ENCODE measurements around the gene S100A2. TPM values are rescaled to one million over a fixed set of nuclear protein-coding genes. Genes with fewer than 3 reads are reported as not detected.
A peak's percentile ranks its signal among the peaks of the same experiment; 100 is the strongest.
"Not testable (repeated sequence)": the region's sequence is repeated elsewhere in the genome, so short reads cannot be mapped to it uniquely, and the experiment has no call there.

S100A2 gene
- total RNA-seq, 1 donor from 2014 or later, result 15.4 TPM

DNA sequence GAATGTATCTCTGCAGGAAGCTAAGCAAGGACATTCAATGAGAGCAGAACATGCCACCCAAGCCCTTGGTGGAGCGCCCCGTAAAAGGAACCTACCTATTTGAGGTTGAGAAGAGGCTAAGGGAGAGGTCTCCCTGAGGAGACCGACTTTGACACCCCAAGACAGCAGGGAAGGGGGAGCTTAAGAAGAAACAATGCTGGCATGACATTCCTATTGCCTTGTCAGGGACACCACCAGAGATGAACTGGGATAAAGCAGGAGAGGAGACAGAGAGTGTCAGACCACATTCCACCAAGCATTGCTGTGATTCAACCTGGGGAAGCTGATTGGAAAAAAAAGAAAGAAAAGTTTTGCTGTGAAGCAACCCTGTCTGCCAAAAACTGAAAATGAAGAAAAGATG lies 13.3 kb upstream of the S100A2 start:
- no peaks in the 10 kb centered on the region for H3K27me3 Mint-ChIP-seq (ENCODE audit: low read depth)
- TF ChIP-seq, protein P1, sequence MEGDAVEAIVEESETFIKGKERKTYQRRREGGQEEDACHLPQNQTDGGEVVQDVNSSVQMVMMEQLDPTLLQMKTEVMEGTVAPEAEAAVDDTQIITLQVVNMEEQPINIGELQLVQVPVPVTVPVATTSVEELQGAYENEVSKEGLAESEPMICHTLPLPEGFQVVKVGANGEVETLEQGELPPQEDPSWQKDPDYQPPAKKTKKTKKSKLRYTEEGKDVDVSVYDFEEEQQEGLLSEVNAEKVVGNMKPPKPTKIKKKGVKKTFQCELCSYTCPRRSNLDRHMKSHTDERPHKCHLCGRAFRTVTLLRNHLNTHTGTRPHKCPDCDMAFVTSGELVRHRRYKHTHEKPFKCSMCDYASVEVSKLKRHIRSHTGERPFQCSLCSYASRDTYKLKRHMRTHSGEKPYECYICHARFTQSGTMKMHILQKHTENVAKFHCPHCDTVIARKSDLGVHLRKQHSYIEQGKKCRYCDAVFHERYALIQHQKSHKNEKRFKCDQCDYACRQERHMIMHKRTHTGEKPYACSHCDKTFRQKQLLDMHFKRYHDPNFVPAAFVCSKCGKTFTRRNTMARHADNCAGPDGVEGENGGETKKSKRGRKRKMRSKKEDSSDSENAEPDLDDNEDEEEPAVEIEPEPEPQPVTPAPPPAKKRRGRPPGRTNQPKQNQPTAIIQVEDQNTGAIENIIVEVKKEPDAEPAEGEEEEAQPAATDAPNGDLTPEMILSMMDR (IDR thresholded peaks at IDR 0.05), result no peak
- no peaks in the 10 kb centered on the region for H3K36me3 Mint-ChIP-seq (ENCODE audit: low read depth)
- no peak overlapping the region for H3K27ac Mint-ChIP-seq (ENCODE audit: unreplicated experiment)
- DNase-seq (ENCODE audit: low spot score), result no peak
- no peak overlapping the region for H3K4me3 Mint-ChIP-seq (ENCODE audit: unreplicated experiment)
- no peaks in the 10 kb centered on the region for H3K9me3 Mint-ChIP-seq (ENCODE audit: low read depth)
- peaks cover 14% of the 10 kb centered on the region for H3K4me1 Mint-ChIP-seq (ENCODE audit: low read depth)

DNA sequence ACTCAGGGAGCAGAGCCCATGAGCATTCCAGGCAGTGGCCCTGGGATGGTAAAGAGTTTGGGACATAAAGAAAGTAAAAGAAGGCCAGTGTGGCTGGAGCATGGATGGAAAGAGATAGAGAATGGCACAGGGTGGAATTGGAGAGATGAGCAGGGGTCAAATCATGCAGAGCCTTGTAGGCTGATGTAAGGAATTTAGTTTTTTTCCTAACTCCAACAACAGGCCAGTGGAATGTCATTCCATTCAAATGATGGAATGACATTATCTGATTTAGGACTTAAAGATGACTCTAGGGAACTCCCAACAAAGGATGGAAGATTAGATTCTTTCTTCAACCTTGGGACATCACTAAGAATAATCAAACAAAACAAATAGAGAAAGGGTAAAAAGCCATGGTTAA lies 12.8 kb upstream of the S100A2 start:
- DNase-seq (ENCODE audit: low spot score), result no peak
- H3K27ac Mint-ChIP-seq (ENCODE audit: unreplicated experiment), result no peak overlapping the region

DNA sequence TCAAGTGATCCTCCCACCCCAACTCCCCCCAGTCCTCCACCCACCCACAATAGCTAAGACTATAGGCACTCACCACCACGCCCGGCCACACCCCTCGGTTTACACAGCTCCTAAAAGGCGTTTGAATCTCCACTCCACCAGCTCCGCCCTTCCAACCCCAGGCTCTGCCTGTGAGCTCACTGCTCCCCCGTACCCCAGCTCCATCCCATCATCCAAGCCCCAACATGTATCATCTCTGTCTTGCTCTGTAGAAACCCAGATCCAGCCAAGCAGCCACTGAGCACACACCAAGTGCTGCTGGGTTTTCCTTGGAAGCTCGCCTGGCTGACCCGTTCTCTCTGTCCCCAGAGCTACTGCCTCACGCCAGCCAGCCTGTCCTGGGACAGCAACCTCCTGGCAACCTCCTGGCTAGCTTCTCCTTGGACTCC lies 12.0 kb upstream of the S100A2 start:
- DNase-seq (ENCODE audit: low spot score), result no peak
- no peaks in the 10 kb centered on the region for H3K9me3 Mint-ChIP-seq (ENCODE audit: low read depth)
- H3K27ac Mint-ChIP-seq (ENCODE audit: unreplicated experiment), result peak overlapping the region; percentile 13
- TF ChIP-seq, protein P1 (IDR thresholded peaks at IDR 0.05), result no peak
- H3K36me3 Mint-ChIP-seq (ENCODE audit: low read depth), result no peaks in the 10 kb centered on the region
- H3K4me1 Mint-ChIP-seq (ENCODE audit: low read depth), result peaks cover 22% of the 10 kb centered on the region
- no peaks in the 10 kb centered on the region for H3K27me3 Mint-ChIP-seq (ENCODE audit: low read depth)
- no peak overlapping the region for H3K4me3 Mint-ChIP-seq (ENCODE audit: unreplicated experiment)

More for the DNA sequence above, 12.8 kb upstream of the S100A2 start:
- Mint-ChIP-seq H3K36me3 (ENCODE audit: low read depth) (no peaks in the 10 kb centered on the region), H3K4me3 (ENCODE audit: unreplicated experiment) (no peak overlapping the region), H3K27me3 (ENCODE audit: low read depth) (no peaks in the 10 kb centered on the region), H3K4me1 (ENCODE audit: low read depth) (peaks cover 14% of the 10 kb centered on the region), H3K9me3 (ENCODE audit: low read depth) (no peaks in the 10 kb centered on the region)
- TF ChIP-seq, protein P1 (IDR thresholded peaks at IDR 0.05), result no peak

GRCh38 chr1:153577138-153577537 lies 11.5 kb upstream of the S100A2 start:
- TF ChIP-seq, protein P1 (IDR thresholded peaks at IDR 0.05), result no peak
- H3K9me3 Mint-ChIP-seq (ENCODE audit: low read depth), result no peaks in the 10 kb centered on the region
- H3K4me3 Mint-ChIP-seq (ENCODE audit: unreplicated experiment), result no peak overlapping the region
- H3K27ac Mint-ChIP-seq (ENCODE audit: unreplicated experiment), result no peak overlapping the region
- peaks cover 25% of the 10 kb centered on the region for H3K4me1 Mint-ChIP-seq (ENCODE audit: low read depth)
- DNase-seq (ENCODE audit: low spot score), result no peak
- H3K36me3 Mint-ChIP-seq (ENCODE audit: low read depth), result no peaks in the 10 kb centered on the region
- H3K27me3 Mint-ChIP-seq (ENCODE audit: low read depth), result no peaks in the 10 kb centered on the region

- H3K36me3 Mint-ChIP-seq (ENCODE audit: low read depth); H3K27me3 Mint-ChIP-seq (ENCODE audit: low read depth); H3K27ac Mint-ChIP-seq (ENCODE audit: unreplicated experiment); DNase-seq (ENCODE audit: low spot score); H3K4me3 Mint-ChIP-seq (ENCODE audit: unreplicated experiment); H3K9me3 Mint-ChIP-seq (ENCODE audit: low read depth): not testable (repeated sequence)
- H3K4me1 Mint-ChIP-seq (ENCODE audit: low read depth), result peaks cover 32% of the 10 kb centered on the region
These were observed 9.9 kb upstream of the S100A2 start for GRCh38 chr1:153575497-153575896.

DNA sequence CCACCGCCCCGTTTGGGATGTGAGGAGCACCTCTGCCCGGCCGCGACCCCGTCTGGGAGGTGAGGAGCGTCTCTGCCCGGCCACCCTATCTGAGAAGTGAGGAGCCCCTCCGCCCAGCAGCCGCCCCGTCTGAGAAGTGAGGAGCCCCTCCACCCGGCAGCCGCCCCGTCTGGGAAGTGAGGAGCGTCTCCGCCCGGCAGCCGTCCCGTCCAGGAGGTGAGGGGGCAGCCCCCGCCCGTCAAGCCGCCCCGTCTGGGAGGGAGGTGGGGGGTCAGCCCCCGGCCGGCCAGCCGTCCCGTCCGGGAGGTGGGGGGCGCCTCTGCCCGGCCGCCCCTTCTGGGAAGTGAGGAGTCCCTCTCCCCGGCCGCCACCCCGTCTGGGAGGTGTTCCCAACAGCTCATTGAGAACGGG lies 9.4 kb upstream of the S100A2 start:
- not testable (repeated sequence) for H3K27me3 Mint-ChIP-seq (ENCODE audit: low read depth); H3K36me3 Mint-ChIP-seq (ENCODE audit: low read depth); DNase-seq (ENCODE audit: low spot score); H3K9me3 Mint-ChIP-seq (ENCODE audit: low read depth); H3K4me3 Mint-ChIP-seq (ENCODE audit: unreplicated experiment); H3K27ac Mint-ChIP-seq (ENCODE audit: unreplicated experiment)
- H3K4me1 Mint-ChIP-seq (ENCODE audit: low read depth), result peaks cover 32% of the 10 kb centered on the region
